Measurements from ENCODE around the gene SEC23B. TPM values are rescaled to one million over a fixed set of nuclear protein-coding genes. Genes with fewer than 3 reads are reported as not detected.

The SEC23B gene
- polyA plus RNA-seq, 1 donor from 2014 or later = 77.8 TPM

DNA sequence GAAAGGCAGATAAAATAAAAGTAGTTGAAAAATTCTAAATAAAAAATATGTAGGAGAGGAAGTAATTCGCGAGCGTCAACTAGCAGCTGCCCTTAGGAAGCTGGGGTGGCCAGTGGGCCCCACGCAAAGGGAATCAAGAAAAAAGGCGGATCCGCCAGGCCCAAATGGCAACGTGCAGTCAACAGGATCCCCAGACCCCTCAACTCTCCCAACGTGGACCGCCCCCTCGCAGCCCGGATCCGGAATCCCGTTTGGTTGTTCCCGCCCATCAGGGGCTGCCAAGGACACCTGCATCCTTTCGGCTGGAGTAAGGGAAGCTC, 41.2 kb upstream of the SEC23B start:
- Histone ChIP-seq H2AFZ (ENCODE audit: low read depth, low read length) (peak overlapping the region; percentile 69), H3K4me2 (ENCODE audit: low read length) (peak overlapping the region; percentile 63), H3K27ac (ENCODE audit: low read length) (peak overlapping the region; percentile 82)

DNA sequence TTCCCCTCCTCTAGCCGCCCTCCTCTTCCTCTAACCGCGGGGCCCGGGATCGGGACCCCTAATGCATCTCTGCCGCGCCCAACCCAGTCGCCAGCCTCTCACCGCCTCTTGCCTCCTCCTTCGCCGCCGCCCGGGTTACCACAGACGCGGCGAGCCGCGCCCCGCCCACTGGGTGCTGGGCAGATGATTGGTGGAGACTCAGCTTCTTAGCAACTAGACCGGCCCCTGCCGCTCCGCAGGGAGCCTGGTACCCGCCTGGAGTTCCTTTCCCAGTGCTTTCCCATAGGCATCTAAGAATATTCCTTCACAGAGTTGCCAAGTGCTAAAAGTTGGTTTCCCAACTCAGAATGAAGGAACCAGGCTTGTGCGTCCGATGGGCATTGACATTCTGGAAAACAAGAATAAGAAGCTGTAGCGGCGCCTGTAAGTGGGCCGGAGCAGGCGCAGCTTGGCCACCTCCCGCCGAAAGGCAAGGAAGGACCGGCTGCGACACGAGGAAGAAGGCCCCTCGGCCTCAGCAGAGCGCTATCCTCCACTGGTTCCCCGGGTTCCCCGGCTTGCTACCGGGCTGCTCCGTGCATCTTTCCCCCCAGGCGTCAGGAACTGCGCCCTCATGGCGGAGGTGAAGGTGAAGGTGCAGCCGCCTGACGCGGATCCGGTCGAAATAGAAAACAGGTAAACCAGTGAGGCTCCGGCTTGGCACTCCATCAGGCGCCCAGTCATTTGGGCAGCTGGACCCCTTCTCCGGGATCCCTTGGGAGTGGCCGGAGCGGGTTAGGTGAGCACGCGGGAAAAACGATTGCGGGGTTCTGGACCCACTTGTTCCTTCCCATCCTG, 40.6 kb upstream of the SEC23B start, which contains the start of the genes DZANK1 and POLR3F:
Gene DZANK1, minus strand, starts transcription at position 137 of the 837 bp plus-strand sequence. CDS start 1,672 bp downstream, outside the sequence.
Gene POLR3F, plus strand, starts transcription at position 497 of the 837 bp plus-strand sequence. Its CDS starts 117 bp downstream, at position 614.
- Histone ChIP-seq H4K20me1 (ENCODE audit: insufficient read depth) (no peaks in the 10 kb centered on the region), H3K9me3 (ENCODE audit: low read length) (no peaks in the 10 kb centered on the region), H3K9me2 (ENCODE audit: insufficient read depth, low read length) (no peaks in the 10 kb centered on the region), H3K4me3 (ENCODE audit: low read length) (peak within 1 kb of the TSS; percentile 84), H3K9ac (ENCODE audit: low read length) (peak within 1 kb of the TSS; percentile 74), H3K27ac (ENCODE audit: low read length) (peak within 1 kb of the TSS; percentile 82), H3K79me2 (replicated peaks; ENCODE audit: insufficient read depth, low read length) (peaks cover 16% of the 10 kb centered on the region), H2AFZ (ENCODE audit: low read depth, low read length) (peak within 1 kb of the TSS; percentile 69), H3K4me2 (ENCODE audit: low read length) (peak within 1 kb of the TSS; percentile 74), H3K27me3 (ENCODE audit: insufficient read depth, low read depth, low read length) (no peaks in the 10 kb centered on the region), H3F3A (ENCODE audit: insufficient read depth, low read length, poor library complexity, severe bottlenecking) (no peaks in the 10 kb centered on the region), H3K36me3 (ENCODE audit: insufficient read depth, low read length) (no peaks in the 10 kb centered on the region)
- TF ChIP-seq RAD21 (conservative IDR thresholded peaks at IDR 0.05) (peak; percentile 26), TAF1 (IDR thresholded peaks at IDR 0.05; ENCODE audit: low read depth) (peak; percentile 43), SMC3 (conservative IDR thresholded peaks at IDR 0.05; ENCODE audit: poor library complexity) (peak; percentile 64), POLR2AphosphoS5 (IDR thresholded peaks at IDR 0.05) (peak; percentile 83), MXI1 (conservative IDR thresholded peaks at IDR 0.05; ENCODE audit: poor library complexity, severe bottlenecking) (peak; percentile 87), EP300 (conservative IDR thresholded peaks at IDR 0.05; ENCODE audit: poor library complexity, severe bottlenecking) (peak; percentile 49), EZH2 (IDR thresholded peaks at IDR 0.05; ENCODE audit: borderline replicate concordance, insufficient read depth, low read length, poor library complexity, severe bottlenecking) (peak; percentile 74)
- TF ChIP-seq, protein P1, sequence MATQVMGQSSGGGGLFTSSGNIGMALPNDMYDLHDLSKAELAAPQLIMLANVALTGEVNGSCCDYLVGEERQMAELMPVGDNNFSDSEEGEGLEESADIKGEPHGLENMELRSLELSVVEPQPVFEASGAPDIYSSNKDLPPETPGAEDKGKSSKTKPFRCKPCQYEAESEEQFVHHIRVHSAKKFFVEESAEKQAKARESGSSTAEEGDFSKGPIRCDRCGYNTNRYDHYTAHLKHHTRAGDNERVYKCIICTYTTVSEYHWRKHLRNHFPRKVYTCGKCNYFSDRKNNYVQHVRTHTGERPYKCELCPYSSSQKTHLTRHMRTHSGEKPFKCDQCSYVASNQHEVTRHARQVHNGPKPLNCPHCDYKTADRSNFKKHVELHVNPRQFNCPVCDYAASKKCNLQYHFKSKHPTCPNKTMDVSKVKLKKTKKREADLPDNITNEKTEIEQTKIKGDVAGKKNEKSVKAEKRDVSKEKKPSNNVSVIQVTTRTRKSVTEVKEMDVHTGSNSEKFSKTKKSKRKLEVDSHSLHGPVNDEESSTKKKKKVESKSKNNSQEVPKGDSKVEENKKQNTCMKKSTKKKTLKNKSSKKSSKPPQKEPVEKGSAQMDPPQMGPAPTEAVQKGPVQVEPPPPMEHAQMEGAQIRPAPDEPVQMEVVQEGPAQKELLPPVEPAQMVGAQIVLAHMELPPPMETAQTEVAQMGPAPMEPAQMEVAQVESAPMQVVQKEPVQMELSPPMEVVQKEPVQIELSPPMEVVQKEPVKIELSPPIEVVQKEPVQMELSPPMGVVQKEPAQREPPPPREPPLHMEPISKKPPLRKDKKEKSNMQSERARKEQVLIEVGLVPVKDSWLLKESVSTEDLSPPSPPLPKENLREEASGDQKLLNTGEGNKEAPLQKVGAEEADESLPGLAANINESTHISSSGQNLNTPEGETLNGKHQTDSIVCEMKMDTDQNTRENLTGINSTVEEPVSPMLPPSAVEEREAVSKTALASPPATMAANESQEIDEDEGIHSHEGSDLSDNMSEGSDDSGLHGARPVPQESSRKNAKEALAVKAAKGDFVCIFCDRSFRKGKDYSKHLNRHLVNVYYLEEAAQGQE (IDR thresholded peaks at IDR 0.05; ENCODE audit: borderline replicate concordance) = no peak
- TF ChIP-seq, protein P2, sequence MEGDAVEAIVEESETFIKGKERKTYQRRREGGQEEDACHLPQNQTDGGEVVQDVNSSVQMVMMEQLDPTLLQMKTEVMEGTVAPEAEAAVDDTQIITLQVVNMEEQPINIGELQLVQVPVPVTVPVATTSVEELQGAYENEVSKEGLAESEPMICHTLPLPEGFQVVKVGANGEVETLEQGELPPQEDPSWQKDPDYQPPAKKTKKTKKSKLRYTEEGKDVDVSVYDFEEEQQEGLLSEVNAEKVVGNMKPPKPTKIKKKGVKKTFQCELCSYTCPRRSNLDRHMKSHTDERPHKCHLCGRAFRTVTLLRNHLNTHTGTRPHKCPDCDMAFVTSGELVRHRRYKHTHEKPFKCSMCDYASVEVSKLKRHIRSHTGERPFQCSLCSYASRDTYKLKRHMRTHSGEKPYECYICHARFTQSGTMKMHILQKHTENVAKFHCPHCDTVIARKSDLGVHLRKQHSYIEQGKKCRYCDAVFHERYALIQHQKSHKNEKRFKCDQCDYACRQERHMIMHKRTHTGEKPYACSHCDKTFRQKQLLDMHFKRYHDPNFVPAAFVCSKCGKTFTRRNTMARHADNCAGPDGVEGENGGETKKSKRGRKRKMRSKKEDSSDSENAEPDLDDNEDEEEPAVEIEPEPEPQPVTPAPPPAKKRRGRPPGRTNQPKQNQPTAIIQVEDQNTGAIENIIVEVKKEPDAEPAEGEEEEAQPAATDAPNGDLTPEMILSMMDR (IDR thresholded peaks at IDR 0.05; ENCODE audit: poor library complexity, severe bottlenecking) = no peak

More for the DNA sequence above, 41.2 kb upstream of the SEC23B start:
- Histone ChIP-seq H3K79me2 (replicated peaks; ENCODE audit: insufficient read depth, low read length) (peaks cover 16% of the 10 kb centered on the region), H4K20me1 (ENCODE audit: insufficient read depth) (no peaks in the 10 kb centered on the region), H3K27me3 (ENCODE audit: insufficient read depth, low read depth, low read length) (no peaks in the 10 kb centered on the region), H3K36me3 (ENCODE audit: insufficient read depth, low read length) (no peaks in the 10 kb centered on the region), H3K9ac (ENCODE audit: low read length) (peak overlapping the region; percentile 74), H3K4me3 (ENCODE audit: low read length) (peak overlapping the region; percentile 84), H3K9me3 (ENCODE audit: low read length) (no peaks in the 10 kb centered on the region), H3F3A (ENCODE audit: insufficient read depth, low read length, poor library complexity, severe bottlenecking) (no peaks in the 10 kb centered on the region), H3K9me2 (ENCODE audit: insufficient read depth, low read length) (no peaks in the 10 kb centered on the region)
- TF ChIP-seq, protein P2 (IDR thresholded peaks at IDR 0.05; ENCODE audit: poor library complexity, severe bottlenecking) = no peak
- TF ChIP-seq SMC3 (conservative IDR thresholded peaks at IDR 0.05; ENCODE audit: poor library complexity) = no peak
- no peak for TF ChIP-seq MXI1 (conservative IDR thresholded peaks at IDR 0.05; ENCODE audit: poor library complexity, severe bottlenecking)
- TF ChIP-seq, protein P1 (IDR thresholded peaks at IDR 0.05; ENCODE audit: borderline replicate concordance) = no peak
- no peak for TF ChIP-seq EP300 (conservative IDR thresholded peaks at IDR 0.05; ENCODE audit: poor library complexity, severe bottlenecking)
- no peak for TF ChIP-seq TAF1 (IDR thresholded peaks at IDR 0.05; ENCODE audit: low read depth)
- no peak for TF ChIP-seq EZH2 (IDR thresholded peaks at IDR 0.05; ENCODE audit: borderline replicate concordance, insufficient read depth, low read length, poor library complexity, severe bottlenecking)
- no peak for TF ChIP-seq RAD21 (conservative IDR thresholded peaks at IDR 0.05)
- TF ChIP-seq POLR2AphosphoS5 (IDR thresholded peaks at IDR 0.05) = no peak

Measured in neural cell (in vitro differentiated cells).